Fibroblast of villous mesenchyme (primary cell): ENCODE data around the gene PTPRN. TPM values are rescaled to one million over a fixed set of nuclear protein-coding genes. Genes with fewer than 3 reads are reported as not detected.
A peak's percentile ranks its signal among the peaks of the same experiment; 100 is the strongest.

ENCODE experiments used
- DNase-seq: peaks from one replicate; pipeline ENCODE4 v3.0.0-alpha.2; 2010; ENCODE audit warnings: low read depth
- H3K4me3 ChIP-seq: 2 replicates; pipeline ENCODE4 v1.5.1; 2011; ENCODE audit warnings: low read depth, mild to moderate bottlenecking, low read length
- CTCF ChIP-seq: IDR thresholded peaks from 2 replicates; pipeline ENCODE4 v1.5.1; 2012; ENCODE audit warnings: low read depth, mild to moderate bottlenecking, low read length; ENCODE audit not compliant: insufficient read depth
- total RNA-seq: library from RNA; depleted of rRNA; stranded (reverse); fragments of >200 nt; gene quantifications from 2 replicates; pipeline ENCODE4 v1.2.3, GENCODE V29; 2012

Gene PTPRN
- total RNA-seq, 1 donor: 0.86 TPM

GRCh38 chr2:219252084-219252483 is 57.1 kb downstream of the PTPRN start:
- TF ChIP-seq CTCF: no peak
- no peak overlapping the region for H3K4me3 ChIP-seq

GRCh38 chr2:219251656-219252055 is 57.5 kb downstream of the PTPRN start:
- DNase-seq: no peak
- TF ChIP-seq CTCF: no peak
- H3K4me3 ChIP-seq: no peak overlapping the region

More at GRCh38 chr2:219252084-219252483, 57.1 kb downstream of the PTPRN start:
- DNase-seq: no peak

GRCh38 chr2:219250049-219250781 is 59.0 kb downstream of the PTPRN start:
- TF ChIP-seq CTCF: no peak
- no peak overlapping the region for H3K4me3 ChIP-seq
- no peak for DNase-seq

GRCh38 chr2:219249203-219249980 is 59.8 kb downstream of the PTPRN start:
- no peak overlapping the region for H3K4me3 ChIP-seq
- TF ChIP-seq CTCF: no peak
- DNase-seq: peak; percentile 84

- DNase-seq: no peak
- H3K4me3 ChIP-seq: no peak overlapping the region
- TF ChIP-seq CTCF: no peak
Observed at GRCh38 chr2:219248845-219249202, 60.4 kb downstream of the PTPRN start.

- no peak for TF ChIP-seq CTCF
- DNase-seq: no peak
- no peak overlapping the region for H3K4me3 ChIP-seq
Observed at GRCh38 chr2:219247678-219248642, 61.2 kb downstream of the PTPRN start.
